GM12891 (cell line): ENCODE data around the gene LRRC43.

Experiments
- POLR2A ChIP-seq: IDR thresholded peaks from 2 replicates; pipeline ENCODE4 v1.6.1; 2011; ENCODE audit warnings: low read depth, low read length, control low read depth
- POLR2AphosphoS5 ChIP-seq: IDR thresholded peaks from 2 replicates; pipeline ENCODE4 v1.6.1; 2011; ENCODE audit warnings: low read depth, low read length, control low read depth
- TAF1 ChIP-seq: IDR thresholded peaks from 2 replicates; pipeline ENCODE4 v1.6.1; 2011; ENCODE audit warnings: low read depth, low read length, control low read depth

DNA sequence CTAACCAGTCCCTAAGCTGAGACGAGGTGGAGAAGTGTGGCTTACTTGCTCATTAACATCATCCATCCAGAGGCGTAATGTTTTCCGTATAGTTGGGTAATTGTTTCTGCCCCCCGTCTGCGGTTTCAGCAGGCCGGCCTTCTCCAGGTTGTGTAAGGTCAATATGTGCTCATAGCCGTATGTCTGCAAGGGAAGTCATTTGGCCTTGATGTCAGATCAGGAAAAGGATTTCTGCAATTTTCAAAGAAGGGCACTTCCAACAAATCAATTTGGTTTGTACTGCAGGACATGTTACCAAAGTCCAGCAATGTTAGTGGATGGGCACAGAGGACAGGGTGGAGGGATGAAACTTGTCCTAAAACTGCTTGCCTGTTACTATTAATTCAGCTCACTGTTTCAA lies 52.8 kb downstream of the LRRC43 start:
- TF ChIP-seq POLR2A (no peak), TAF1 (no peak), POLR2AphosphoS5 (no peak)
